Smooth muscle cell of the pulmonary artery (primary cell): Measurements from ENCODE around the gene SLC30A10. TPM values are rescaled to one million over a fixed set of nuclear protein-coding genes. Genes with fewer than 3 reads are reported as not detected.

Experiments used
- total RNA-seq: library from RNA; depleted of rRNA; stranded (reverse); fragments of >200 nt; gene quantifications from 2 replicates; pipeline ENCODE4 v1.2.3, GENCODE V29; 2014

The SLC30A10 gene
- total RNA-seq, result 0.07 TPM in 1 of 2 replicates, not detected in the other

DNA sequence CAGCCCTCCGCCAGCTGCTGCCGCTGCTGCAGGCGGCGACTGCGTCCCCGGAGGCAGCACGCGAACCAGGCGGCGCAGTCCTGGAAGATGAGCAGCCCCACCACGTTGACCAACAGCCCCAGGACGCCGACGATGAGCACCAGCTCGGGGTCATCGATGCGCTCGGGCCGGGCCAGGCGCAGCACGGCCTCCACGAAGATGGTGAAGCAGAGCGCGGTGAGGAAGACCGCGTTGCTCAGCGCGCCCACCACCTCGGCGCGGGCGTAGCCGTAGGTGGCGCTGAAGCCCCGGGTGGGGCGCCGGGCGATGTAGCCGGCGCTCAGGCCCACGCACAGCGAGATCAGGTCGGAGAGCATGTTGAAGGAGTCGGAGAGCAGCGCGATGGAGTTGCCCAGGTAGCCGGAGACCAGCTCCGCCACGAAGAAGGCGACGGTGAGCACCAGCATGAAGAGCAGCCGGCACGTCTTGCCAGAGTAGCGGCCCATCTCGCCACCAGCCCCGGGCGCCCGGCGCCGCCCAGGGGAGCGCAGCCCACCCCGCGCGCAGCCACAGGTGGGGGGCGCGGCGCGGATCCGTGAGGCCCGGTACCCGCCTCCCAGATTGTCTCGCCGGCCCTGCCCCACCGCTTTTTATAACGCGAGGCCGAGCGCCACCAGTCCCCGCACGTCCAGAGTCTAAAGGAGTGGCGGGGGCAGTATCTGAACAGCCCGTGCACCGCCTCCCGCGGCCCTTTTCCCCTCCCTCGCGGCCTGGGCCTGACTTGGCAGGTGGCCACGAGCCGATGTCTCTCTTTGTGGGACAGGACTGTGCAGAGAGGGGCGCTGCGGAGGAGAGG is at the start of gene SLC30A10:
SLC30A10 (minus strand) TSS at position 602 of the 835 bp plus-strand sequence; CDS start at position 485, 117 bp downstream.

Other genes starting within 250 kb of the SLC30A10 start
- gene EPRS1, start 117.9 kb upstream of the SLC30A10 start, total RNA-seq, result 172 and 186 TPM in 2 replicates
- 20.2 and 26.8 TPM in 2 replicates for gene BPNT1, start 161.2 kb upstream of the SLC30A10 start, total RNA-seq
- 109 and 115 TPM in 2 replicates for gene IARS2, start 165.6 kb upstream of the SLC30A10 start, total RNA-seq